SW480 (cell line): Measurements from ENCODE around the gene CCDC169.
"Not testable (repeated sequence)": the region's sequence is repeated elsewhere in the genome, so short reads cannot be mapped to it uniquely, and the experiment has no call there.

Source experiments
- DNase-seq: peaks from one replicate; pipeline ENCODE4 v3.0.0-alpha.2; 2016; ENCODE audit warnings: low spot score

Gene CCDC169

GRCh38 chr13:36297366-36298338 lies at the start of gene CCDC169:
TSS of gene CCDC169 (minus strand) at chr13:36297814. CDS start at chr13:36297719, 95 bp downstream.
- DNase-seq, result no peak

GRCh38 chr13:36346222-36347083 lies 48.8 kb upstream of the CCDC169 start, which contains the start of gene SPART:
TSS of gene SPART (minus strand) at chr13:36346394. CDS start at chr13:36335830, 10,564 bp downstream.
- DNase-seq, result peak; percentile 39

- DNase-seq, result no peak
Observed at GRCh38 chr13:36345438-36346221, 48.0 kb upstream of the CCDC169 start.

- DNase-seq, result no peak
Observed at GRCh38 chr13:36344886-36345437, 47.3 kb upstream of the CCDC169 start.

GRCh38 chr13:36344173-36344572 lies 46.6 kb upstream of the CCDC169 start:
- no peak for DNase-seq

GRCh38 chr13:36343766-36344165 lies 46.2 kb upstream of the CCDC169 start:
- DNase-seq, result no peak

GRCh38 chr13:36342715-36343114 lies 45.1 kb upstream of the CCDC169 start:
- no peak for DNase-seq

- no peak for DNase-seq
Observed at GRCh38 chr13:36341718-36342117, 44.1 kb upstream of the CCDC169 start.

- no peak for DNase-seq
Observed at GRCh38 chr13:36339600-36340155, 42.1 kb upstream of the CCDC169 start.

GRCh38 chr13:36337938-36338641 lies 40.5 kb upstream of the CCDC169 start:
- DNase-seq, result no peak

- no peak for DNase-seq
Observed at GRCh38 chr13:36332986-36333385, 35.4 kb upstream of the CCDC169 start.

- not testable (repeated sequence) for DNase-seq
Observed at GRCh38 chr13:36332255-36332654, 34.6 kb upstream of the CCDC169 start.

GRCh38 chr13:36331280-36331679 lies 33.7 kb upstream of the CCDC169 start:
- DNase-seq, result no peak

- no peak for DNase-seq
Observed at GRCh38 chr13:36329361-36329760, 31.7 kb upstream of the CCDC169 start.

GRCh38 chr13:36328821-36329220 lies 31.2 kb upstream of the CCDC169 start:
- DNase-seq, result no peak

- no peak for DNase-seq
Observed at GRCh38 chr13:36325912-36326311, 28.3 kb upstream of the CCDC169 start.

GRCh38 chr13:36324881-36325280 lies 27.3 kb upstream of the CCDC169 start:
- not testable (repeated sequence) for DNase-seq

- no peak for DNase-seq
Observed at GRCh38 chr13:36323951-36324566, 26.4 kb upstream of the CCDC169 start.

GRCh38 chr13:36323408-36323807 lies 25.8 kb upstream of the CCDC169 start:
- DNase-seq, result no peak

- DNase-seq, result not testable (repeated sequence)
Observed at GRCh38 chr13:36319793-36320192, 22.2 kb upstream of the CCDC169 start.
